Measurements from ENCODE around the gene CUX1.
"Not testable (repeated sequence)": the region's sequence is repeated elsewhere in the genome, so short reads cannot be mapped to it uniquely, and the experiment has no call there.

DNA sequence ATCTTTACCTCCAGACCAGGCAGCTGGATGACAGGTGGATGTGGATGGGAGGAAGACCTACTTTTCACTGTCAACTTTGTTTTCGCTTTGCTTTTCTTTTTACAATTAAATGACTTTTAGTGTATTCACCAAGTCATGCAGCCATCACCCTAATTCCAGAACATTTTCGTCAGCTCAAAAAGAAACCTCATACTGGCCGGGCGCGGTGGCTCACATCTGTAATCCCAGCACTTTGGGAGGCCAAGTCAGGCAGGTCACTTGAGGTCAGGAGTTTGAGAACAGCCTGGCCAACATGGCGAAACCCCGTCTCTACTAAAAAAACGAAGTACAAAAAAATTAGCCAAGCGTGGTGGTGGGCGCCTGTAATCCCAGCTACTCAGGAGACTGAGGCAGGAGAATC lies 234.3 kb downstream of the CUX1 start:
- not testable (repeated sequence) for TF ChIP-seq POLR2A, TAF1 (IDR thresholded peaks at IDR 0.05; ENCODE audit: low read depth, low read length)

All from GM12891 (cell line).